ENCODE data around the gene HDAC10.

DNA sequence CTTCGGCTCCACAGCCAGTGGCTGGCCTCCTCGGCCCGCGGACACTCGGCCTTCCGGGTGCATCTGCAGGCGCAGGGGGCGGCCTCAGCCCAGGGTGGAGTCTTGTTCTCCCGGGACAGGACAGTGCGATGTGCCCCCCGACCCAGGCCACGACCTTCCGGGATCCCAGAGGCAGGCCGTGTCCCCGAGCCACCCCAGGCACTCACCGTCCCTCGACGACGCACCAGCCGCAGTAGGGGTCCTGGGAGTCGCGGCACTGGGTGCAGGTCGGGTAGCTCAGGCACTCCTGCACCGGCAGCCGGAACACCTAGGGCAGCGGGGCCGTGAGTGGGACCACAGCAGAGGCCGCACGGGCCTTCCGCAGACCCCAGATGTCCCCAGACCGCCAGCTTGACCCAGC, 36.7 kb upstream of the HDAC10 start:
- TF ChIP-seq, protein P1, sequence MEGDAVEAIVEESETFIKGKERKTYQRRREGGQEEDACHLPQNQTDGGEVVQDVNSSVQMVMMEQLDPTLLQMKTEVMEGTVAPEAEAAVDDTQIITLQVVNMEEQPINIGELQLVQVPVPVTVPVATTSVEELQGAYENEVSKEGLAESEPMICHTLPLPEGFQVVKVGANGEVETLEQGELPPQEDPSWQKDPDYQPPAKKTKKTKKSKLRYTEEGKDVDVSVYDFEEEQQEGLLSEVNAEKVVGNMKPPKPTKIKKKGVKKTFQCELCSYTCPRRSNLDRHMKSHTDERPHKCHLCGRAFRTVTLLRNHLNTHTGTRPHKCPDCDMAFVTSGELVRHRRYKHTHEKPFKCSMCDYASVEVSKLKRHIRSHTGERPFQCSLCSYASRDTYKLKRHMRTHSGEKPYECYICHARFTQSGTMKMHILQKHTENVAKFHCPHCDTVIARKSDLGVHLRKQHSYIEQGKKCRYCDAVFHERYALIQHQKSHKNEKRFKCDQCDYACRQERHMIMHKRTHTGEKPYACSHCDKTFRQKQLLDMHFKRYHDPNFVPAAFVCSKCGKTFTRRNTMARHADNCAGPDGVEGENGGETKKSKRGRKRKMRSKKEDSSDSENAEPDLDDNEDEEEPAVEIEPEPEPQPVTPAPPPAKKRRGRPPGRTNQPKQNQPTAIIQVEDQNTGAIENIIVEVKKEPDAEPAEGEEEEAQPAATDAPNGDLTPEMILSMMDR (IDR thresholded peaks at IDR 0.05) = no peak
- no peak for TF ChIP-seq POLR2A (IDR thresholded peaks at IDR 0.05)
